Bronchial epithelial cell (primary cell): ENCODE data around the gene COL11A2. TPM values are rescaled to one million over a fixed set of nuclear protein-coding genes. Genes with fewer than 3 reads are reported as not detected.

ENCODE experiments used
- DNase-seq: peaks from one replicate; pipeline ENCODE4 v3.0.0-alpha.2; 2010; ENCODE audit warnings: low read depth
- FAIRE-seq: peaks from 2 replicates; lab custom pipeline; 2011; peaks lifted over from hg19 to GRCh38; lab: Jason Lieb, UNC
- H3K27me3 ChIP-seq: 2 replicates; pipeline ENCODE4 v1.5.1; 2011; ENCODE audit warnings: low read length; ENCODE audit not compliant: control insufficient read depth, insufficient read depth
- H3K36me3 ChIP-seq: 2 replicates; pipeline ENCODE4 v1.5.1; 2011; ENCODE audit warnings: low read length; ENCODE audit not compliant: control insufficient read depth, insufficient read depth
- H3K4me3 ChIP-seq: 2 replicates; pipeline ENCODE4 v1.5.1; 2011; ENCODE audit warnings: mild to moderate bottlenecking, low read depth, low read length, control low read depth
- total RNA-seq: library from RNA; depleted of rRNA; stranded (reverse); fragments of >200 nt; gene quantifications from 2 replicates; pipeline ENCODE4 v1.2.1, GENCODE V29; 2014
- TF ChIP-seq, protein P1 (sequence below): IDR thresholded peaks from 2 replicates; pipeline ENCODE4 v1.5.1; 2011; ENCODE audit warnings: mild to moderate bottlenecking, moderate library complexity, low read length, control low read depth, inconsistent platforms; ENCODE audit not compliant: insufficient read depth, severe bottlenecking

COL11A2 gene
- total RNA-seq, 1 donor from 2014 or later: under 0.01 TPM

DNA sequence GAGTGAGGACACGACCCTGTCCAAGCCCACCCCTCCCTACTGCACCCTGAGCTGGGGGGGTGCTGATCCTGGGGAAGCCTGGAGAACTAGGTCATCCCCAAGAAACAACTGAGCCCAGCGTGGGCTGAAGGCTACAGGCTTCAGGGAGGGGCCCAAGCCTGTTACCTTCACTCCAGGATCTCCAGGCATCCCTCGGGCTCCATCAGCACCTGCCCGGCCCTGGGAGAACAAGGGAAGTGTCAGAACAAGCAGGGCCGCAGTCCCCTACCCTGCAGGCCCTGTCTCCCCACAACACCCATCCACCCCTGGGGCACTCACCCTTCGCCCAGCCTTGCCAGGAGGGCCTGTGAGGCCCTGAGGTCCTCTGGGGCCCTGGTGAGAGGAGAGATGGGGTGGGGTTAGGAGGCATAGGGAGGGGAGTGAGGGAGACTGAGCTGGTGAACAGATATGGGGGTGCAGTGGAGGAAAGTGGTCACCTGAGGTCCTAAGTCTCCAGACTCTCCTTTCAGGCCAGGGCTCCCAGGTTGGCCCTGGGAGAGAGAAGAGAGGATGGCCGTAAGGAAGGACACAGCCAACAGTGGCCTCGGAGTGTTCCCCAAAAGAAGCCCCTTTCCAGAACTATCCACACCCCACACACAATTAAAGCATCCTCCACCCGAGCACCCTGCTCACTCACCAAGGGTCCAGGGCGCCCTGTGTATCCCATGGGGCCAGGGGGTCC, 13.4 kb downstream of the COL11A2 start:
- no peaks in the 10 kb centered on the region for H3K36me3 ChIP-seq
- H3K4me3 ChIP-seq: no peak overlapping the region
- TF ChIP-seq, protein P1, sequence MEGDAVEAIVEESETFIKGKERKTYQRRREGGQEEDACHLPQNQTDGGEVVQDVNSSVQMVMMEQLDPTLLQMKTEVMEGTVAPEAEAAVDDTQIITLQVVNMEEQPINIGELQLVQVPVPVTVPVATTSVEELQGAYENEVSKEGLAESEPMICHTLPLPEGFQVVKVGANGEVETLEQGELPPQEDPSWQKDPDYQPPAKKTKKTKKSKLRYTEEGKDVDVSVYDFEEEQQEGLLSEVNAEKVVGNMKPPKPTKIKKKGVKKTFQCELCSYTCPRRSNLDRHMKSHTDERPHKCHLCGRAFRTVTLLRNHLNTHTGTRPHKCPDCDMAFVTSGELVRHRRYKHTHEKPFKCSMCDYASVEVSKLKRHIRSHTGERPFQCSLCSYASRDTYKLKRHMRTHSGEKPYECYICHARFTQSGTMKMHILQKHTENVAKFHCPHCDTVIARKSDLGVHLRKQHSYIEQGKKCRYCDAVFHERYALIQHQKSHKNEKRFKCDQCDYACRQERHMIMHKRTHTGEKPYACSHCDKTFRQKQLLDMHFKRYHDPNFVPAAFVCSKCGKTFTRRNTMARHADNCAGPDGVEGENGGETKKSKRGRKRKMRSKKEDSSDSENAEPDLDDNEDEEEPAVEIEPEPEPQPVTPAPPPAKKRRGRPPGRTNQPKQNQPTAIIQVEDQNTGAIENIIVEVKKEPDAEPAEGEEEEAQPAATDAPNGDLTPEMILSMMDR: no peak
- FAIRE-seq (no peak), DNase-seq (no peak)
- no peaks in the 10 kb centered on the region for H3K27me3 ChIP-seq

DNA sequence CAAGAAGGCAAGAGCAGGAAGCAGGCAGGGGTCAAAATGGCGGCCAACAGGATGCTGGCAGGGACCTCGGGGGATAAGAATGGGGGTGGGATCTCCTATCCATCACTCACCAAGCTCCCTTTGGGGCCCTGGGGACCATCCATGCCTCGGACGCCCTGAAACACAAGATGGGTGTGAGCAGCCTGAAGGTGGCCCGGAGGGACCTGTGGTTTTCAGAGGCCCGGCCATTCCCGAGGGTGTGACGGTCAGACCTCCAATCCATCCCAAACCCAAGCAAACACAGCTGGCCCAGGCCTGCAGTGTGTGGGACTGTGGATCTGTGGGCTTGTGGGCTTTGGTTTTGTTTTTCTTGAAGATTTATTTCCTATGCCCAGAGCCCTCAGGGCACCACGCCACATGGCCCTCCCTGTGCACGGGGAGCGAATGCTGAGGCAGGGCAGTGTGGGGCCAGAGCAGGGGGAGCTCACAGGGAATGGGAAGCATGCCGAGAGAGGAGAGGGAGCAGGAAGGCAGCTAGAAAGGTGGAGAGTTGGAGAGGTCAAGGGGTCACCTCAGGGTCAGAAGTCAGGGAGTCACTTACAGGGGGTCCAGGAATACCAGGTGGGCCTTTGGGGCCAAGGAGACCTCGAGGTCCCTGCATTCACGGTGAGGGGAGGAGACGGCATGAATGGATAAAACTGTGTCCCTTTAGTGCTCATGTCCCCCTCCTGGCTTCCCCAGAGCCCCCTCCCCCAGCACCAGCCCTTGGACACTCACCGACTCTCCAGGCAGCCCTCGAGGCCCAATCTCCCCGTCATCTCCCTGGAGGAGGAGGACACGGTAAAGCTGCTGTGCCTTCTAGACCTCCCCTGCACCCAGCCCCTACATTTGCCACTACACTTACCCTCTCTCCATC, 14.5 kb downstream of the COL11A2 start:
- Histone ChIP-seq H3K36me3 (no peaks in the 10 kb centered on the region), H3K27me3 (no peaks in the 10 kb centered on the region), H3K4me3 (no peak overlapping the region)
- TF ChIP-seq, protein P1: no peak
- DNase-seq: no peak
- FAIRE-seq: no peak

DNA sequence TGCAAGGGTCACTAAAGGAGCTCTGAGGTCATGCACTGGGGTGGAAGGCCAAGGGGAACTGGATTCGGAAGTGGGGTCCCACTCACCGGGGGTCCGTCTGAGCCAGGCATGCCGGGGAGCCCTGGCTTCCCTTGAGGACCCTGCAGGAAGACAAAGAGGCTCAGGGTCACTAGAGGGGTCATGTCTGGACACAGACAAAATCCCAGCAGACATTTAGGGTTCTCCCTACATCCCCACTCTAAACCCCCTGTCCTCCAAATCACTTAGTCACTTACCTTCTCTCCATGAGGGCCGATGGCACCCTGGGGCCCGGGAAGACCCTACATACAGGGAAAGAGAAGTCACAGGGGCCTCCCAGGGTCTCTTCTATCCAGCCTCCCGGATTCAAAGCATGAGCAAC, 15.4 kb downstream of the COL11A2 start:
- Histone ChIP-seq H3K4me3 (no peak overlapping the region), H3K27me3 (no peaks in the 10 kb centered on the region), H3K36me3 (no peaks in the 10 kb centered on the region)
- DNase-seq (no peak), FAIRE-seq (no peak)
- TF ChIP-seq, protein P1: no peak

DNA sequence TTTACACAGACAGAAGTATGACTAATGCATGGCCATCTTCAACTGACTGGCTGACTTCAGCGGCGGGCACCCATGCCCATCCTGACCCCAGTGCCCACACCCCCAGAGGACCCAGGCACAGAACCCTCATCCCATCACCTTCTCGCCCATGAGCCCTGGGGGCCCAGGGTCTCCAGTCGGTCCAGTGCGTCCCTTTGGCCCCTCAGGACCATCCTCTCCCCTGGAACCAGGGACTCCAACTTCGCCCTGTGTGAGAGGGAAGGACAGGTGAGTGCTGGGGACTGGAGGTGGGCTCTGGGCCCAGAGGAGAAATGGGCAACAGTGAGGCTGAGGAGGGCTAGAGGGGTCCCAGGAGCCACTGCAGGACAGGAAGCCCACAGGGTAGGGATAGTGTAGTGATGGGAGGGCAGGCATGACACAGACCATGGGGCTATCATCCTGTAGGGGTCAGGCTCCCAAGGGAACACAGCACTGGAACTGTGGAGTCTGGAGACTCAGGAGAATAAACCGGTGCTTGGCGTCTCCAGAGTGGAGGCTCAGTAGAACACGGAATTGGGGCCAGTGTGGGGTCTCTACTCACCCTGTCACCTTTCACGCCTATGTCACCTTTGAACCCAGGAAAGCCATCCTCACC, 16.7 kb downstream of the COL11A2 start:
- Histone ChIP-seq H3K4me3 (no peak overlapping the region), H3K36me3 (no peaks in the 10 kb centered on the region), H3K27me3 (no peaks in the 10 kb centered on the region)
- TF ChIP-seq, protein P1: peak; percentile 12
- no peak for FAIRE-seq
- DNase-seq: no peak

DNA sequence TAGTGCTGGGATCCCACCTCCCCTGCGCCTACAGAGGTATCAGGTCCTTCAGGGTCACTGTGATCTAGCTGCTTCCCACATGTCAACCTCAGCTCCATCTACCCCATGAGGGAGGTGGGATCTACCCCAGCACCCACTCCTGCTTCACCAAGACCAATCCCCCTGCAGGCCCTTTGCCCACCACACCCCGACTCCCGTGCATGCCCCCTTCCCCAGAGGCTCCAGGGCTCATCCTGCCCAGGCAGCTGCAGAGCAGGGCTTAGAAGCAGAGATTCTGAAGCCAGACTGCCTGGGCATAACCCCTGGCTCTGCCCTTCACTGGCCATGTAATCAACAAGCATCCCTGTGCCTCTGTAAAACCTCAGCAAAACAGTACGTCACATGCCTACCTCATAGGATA, 17.5 kb downstream of the COL11A2 start:
- FAIRE-seq (no peak), DNase-seq (no peak)
- H3K27me3 ChIP-seq: no peaks in the 10 kb centered on the region
- TF ChIP-seq, protein P1: no peak
- no peaks in the 10 kb centered on the region for H3K36me3 ChIP-seq
- no peak overlapping the region for H3K4me3 ChIP-seq
